ENCODE results near the gene DGKD. TPM values are rescaled to one million over a fixed set of nuclear protein-coding genes. Genes with fewer than 3 reads are reported as not detected.

DGKD gene
- total RNA-seq, 1 experiment from 2014 or later = 52.0 TPM

DNA sequence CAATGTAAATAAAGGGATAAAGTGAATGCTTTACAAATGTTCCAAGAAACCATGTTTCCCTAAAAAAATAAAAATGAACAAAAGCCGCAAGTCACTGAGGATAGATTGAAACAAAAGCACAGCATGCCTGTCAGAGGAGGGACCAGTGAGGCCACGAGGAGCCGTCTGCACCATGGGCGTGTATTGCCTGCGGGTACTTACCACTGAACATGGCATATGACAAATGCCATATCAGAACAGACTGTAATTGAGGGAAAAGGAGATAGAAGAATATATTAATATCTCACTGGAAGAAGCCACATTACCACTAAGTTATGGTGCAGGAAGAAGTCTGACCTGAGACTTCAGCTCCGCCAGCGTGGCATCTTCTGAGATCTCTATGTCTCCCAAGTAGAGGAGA is 136.5 kb downstream of the DGKD start:
- no peak overlapping the region for H3K27ac ChIP-seq (ENCODE audit: low read depth, low read length)
- CTCF ChIA-PET = no interaction called here
- intact Hi-C loops (cut with micrococcal nuclease) = no loop called here
- no peaks in the 10 kb centered on the region for H3K9me2 ChIP-seq (ENCODE audit: insufficient read depth)
- H3K4me1 ChIP-seq (ENCODE audit: control insufficient read depth in 1 of 2, insufficient read depth in 2 of 2, low read length in 2 of 2) = peaks cover 3 to 12% of the 10 kb centered on the region in 2 experiments; a peak in 2 of 4 replicates
- no peaks in the 10 kb centered on the region for H4K20me1 ChIP-seq (ENCODE audit: insufficient read depth)
- TF ChIP-seq REST (IDR thresholded peaks at IDR 0.05; ENCODE audit: low read depth) (no peak), CEBPB (IDR thresholded peaks at IDR 0.05; ENCODE audit: low read depth) (no peak), YY1 (IDR thresholded peaks at IDR 0.05; ENCODE audit: extremely low read depth, insufficient replicate concordance, low read depth, low read length) (no peak), RAD21 (IDR thresholded peaks at IDR 0.05; ENCODE audit: low read depth) (no peak), ZFX (IDR thresholded peaks at IDR 0.05) (no peak), EGR1 (IDR thresholded peaks at IDR 0.05; ENCODE audit: low read depth) (no peak), EZH2 (IDR thresholded peaks at IDR 0.05) (no peak), CBX3 (IDR thresholded peaks at IDR 0.05; ENCODE audit: low read depth) (no peak), TCF7L2 (IDR thresholded peaks at IDR 0.05; ENCODE audit: borderline replicate concordance, extremely low read depth, insufficient read depth, insufficient read length) (no peak), ZNF274 (IDR thresholded peaks at IDR 0.05; ENCODE audit: low read depth, low read length) (no peak), POLR2AphosphoS5 (IDR thresholded peaks at IDR 0.05; ENCODE audit: low read depth, low read length) (no peak), POLR2A (IDR thresholded peaks at IDR 0.05; ENCODE audit: borderline replicate concordance, extremely low read depth, insufficient read depth, insufficient read length) (no peak), SRF (IDR thresholded peaks at IDR 0.05; ENCODE audit: low read depth) (no peak), JUND (IDR thresholded peaks at IDR 0.05) (no peak), EZH2phosphoT487 (IDR thresholded peaks at IDR 0.05; ENCODE audit: borderline replicate concordance) (no peak)
- TF ChIP-seq, protein P1, sequence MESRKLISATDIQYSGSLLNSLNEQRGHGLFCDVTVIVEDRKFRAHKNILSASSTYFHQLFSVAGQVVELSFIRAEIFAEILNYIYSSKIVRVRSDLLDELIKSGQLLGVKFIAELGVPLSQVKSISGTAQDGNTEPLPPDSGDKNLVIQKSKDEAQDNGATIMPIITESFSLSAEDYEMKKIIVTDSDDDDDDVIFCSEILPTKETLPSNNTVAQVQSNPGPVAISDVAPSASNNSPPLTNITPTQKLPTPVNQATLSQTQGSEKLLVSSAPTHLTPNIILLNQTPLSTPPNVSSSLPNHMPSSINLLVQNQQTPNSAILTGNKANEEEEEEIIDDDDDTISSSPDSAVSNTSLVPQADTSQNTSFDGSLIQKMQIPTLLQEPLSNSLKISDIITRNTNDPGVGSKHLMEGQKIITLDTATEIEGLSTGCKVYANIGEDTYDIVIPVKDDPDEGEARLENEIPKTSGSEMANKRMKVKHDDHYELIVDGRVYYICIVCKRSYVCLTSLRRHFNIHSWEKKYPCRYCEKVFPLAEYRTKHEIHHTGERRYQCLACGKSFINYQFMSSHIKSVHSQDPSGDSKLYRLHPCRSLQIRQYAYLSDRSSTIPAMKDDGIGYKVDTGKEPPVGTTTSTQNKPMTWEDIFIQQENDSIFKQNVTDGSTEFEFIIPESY (IDR thresholded peaks at IDR 0.05; ENCODE audit: extremely low read depth, insufficient replicate concordance, low read length) = no peak
- H2AFZ ChIP-seq (ENCODE audit: low read depth, low read length, poor library complexity, severe bottlenecking) = no peak overlapping the region
- no peaks in the 10 kb centered on the region for H3K27me3 ChIP-seq (ENCODE audit: insufficient read depth, low read length)
- POLR2A ChIA-PET = no interaction called here
- H3K36me3 ChIP-seq (ENCODE audit: control insufficient read depth in 1 of 2, insufficient read depth in 2 of 2, low read length in 2 of 2) = peaks cover 3 to 8% of the 10 kb centered on the region in 2 experiments; a peak in 2 of 4 replicates
- DNase-seq (ENCODE audit: low read depth, low spot score) (no peak), ATAC-seq (no peak)
- H3K4me2 ChIP-seq (ENCODE audit: low read length) = no peak overlapping the region
- no peak overlapping the region for H3K9ac ChIP-seq (ENCODE audit: low read length)
- BruUV-seq (replicated peaks) = no TSS peak
- no peaks in the 10 kb centered on the region for H3K9me3 ChIP-seq (ENCODE audit: control insufficient read depth in 1 of 2, insufficient read depth in 1 of 2, low read depth in 1 of 2, low read length in 2 of 2)
- RAD21 ChIA-PET (ENCODE audit: low non-redundant PET in 1 of 2, low total read pairs in 2 of 2, uncharacterized antibody in 2 of 2, unreplicated experiment in 2 of 2) = no interaction called here
- H3K4me3 ChIP-seq (replicated peaks in 1 of 2; ENCODE audit: low read depth in 1 of 2, low read length in 2 of 2) = no peak overlapping the region
- no peaks in the 10 kb centered on the region for H3K79me2 ChIP-seq (ENCODE audit: insufficient read depth, low read length)
